GM12872 (cell line): Measurements from ENCODE around the gene PHYKPL.

Experiments used
- TF ChIP-seq, protein P1 (sequence below): IDR thresholded peaks from 3 replicates; pipeline ENCODE4 v1.5.1; 2011; ENCODE audit warnings: low read depth, mild to moderate bottlenecking, low read length, moderate library complexity; ENCODE audit not compliant: insufficient read depth

The PHYKPL gene

DNA sequence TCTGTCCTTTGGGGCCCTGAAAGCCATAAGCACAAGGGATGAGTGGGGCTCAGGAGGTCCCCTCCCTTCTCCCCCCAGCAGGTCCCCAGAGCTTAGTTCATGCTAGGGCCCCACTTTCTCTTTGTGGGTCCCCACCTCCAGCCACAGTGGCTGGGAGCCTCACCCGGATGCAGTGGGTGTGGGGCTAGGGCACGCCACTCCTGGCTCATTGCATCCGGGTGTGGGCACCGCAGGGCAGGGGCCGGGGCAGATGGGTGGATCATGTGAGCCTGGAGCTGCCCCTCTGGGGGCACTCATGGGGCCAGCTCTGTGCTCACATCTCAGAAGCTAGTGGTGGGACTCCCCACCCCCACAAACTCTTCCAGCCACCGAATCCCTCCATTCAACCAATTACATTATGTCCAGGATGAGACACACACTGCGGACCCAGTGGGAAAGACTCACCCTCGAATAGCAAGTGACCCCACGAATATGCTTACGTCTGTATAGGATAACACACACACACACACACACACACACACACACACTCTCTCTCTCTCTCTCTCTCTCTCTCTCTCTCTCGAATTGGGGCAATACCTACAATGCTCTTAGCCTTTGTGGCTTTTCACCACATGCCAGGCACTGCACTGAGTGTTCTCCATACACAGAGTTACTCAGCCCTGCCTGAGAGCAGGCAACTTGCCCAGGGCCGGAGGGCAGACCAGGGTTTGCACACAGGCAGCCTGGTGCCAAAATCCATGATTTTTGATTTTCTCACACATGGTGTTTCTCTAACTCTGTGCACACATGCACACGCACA is 16.8 kb upstream of the PHYKPL start:
- TF ChIP-seq, protein P1, sequence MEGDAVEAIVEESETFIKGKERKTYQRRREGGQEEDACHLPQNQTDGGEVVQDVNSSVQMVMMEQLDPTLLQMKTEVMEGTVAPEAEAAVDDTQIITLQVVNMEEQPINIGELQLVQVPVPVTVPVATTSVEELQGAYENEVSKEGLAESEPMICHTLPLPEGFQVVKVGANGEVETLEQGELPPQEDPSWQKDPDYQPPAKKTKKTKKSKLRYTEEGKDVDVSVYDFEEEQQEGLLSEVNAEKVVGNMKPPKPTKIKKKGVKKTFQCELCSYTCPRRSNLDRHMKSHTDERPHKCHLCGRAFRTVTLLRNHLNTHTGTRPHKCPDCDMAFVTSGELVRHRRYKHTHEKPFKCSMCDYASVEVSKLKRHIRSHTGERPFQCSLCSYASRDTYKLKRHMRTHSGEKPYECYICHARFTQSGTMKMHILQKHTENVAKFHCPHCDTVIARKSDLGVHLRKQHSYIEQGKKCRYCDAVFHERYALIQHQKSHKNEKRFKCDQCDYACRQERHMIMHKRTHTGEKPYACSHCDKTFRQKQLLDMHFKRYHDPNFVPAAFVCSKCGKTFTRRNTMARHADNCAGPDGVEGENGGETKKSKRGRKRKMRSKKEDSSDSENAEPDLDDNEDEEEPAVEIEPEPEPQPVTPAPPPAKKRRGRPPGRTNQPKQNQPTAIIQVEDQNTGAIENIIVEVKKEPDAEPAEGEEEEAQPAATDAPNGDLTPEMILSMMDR = no peak

DNA sequence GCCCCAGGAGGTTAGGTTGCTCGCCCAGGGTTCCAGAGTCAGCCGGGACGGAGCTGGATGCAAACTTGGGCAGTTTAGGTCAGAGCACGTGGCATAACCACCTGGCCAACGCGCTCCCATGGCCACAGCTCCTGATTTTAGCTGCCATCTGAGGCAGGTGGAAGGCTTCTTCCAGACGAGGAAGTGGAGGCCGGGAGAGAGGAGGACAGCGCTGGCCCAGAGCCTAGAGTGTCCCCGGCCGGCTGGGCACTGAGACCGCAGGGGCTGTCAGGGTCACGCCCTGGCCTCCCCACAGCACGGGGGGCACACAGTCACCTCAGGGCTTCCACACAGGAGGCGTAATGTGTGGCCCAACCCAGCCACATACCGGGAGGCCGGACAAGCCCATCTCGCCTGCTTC is 16.1 kb upstream of the PHYKPL start:
- TF ChIP-seq, protein P1 = no peak

DNA sequence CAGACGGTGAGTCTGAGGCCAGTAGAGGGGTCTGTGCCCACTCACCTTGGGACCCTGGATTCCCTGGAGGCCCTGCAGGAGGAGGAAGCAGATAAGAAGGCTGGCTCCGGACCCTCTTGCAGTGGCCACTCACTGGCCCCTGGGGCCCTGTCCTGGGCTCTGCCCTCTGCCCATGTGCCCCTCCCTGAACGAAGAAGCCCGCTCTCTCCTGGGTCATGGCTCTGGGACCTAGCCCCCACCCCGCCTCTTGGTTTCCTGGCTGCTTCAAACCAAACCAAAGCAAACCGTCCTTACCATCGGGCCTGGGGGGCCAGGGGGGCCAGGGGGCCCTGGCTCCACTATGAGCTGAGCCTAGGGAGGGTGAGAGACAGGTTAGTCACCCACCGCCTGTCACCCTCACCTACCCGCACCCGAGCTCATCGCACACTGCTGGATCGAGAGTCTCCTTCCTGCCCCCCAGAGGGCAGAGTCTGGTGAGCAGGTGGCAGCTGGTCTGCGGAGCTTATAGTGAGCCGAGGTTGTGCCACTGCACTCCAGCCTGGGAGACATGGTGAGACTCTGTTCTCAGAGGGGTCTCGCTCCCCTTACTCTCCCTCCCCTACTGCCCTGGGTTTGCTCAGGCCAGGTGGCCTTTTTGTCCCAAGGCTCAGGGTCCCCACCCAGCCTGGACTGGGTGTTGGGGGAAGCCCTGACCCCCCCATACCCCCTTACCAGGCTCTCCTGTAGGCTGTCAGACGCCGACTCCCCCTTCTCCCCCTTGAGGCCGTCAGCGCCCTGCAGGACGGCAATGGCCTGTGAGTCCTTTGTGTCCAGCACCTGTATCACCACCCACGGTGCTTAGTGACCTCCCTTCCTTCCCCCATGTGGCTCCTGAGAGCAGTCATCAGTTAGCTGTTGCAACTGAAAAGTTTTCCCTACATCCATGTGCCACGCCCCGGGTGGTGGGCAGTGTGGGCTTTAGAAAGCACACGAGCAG is 15.2 kb upstream of the PHYKPL start:
- TF ChIP-seq, protein P1 = 0 out of 3 replicates have a peak, but pooled peaks have one; percentile 14

- TF ChIP-seq, protein P1 = no peak
Observed at GRCh38 chr5:178246624-178247279, 14.2 kb upstream of the PHYKPL start.

DNA sequence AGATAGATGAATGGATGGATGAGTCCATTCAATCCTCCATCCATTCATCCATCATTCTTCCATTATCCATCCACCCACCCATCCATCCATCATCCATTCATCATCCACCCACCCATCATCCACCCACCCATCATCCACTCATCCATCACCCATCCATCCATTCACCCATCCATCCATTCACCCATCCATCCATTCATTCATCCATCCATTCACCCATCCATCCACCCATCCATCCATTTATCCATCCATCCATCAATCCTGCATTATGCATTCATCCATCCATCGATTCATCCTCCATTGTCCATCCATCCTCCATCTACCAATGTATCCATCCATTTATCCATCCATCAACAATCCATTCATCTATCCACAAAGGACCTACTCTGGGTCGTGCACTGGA is 12.8 kb upstream of the PHYKPL start:
- TF ChIP-seq, protein P1 = no peak

- TF ChIP-seq, protein P1 = no peak
Observed at GRCh38 chr5:178244576-178244975, 12.0 kb upstream of the PHYKPL start.

GRCh38 chr5:178242416-178242815 is 9.8 kb upstream of the PHYKPL start:
- TF ChIP-seq, protein P1 = no peak
